Dendritic cell treated with granulocyte-macrophage colony-stimulating factor and Interleukin-4, amounts not matched to agents 40 ng/mL and 50 ng/mL, for 4 days (primary cell): ENCODE data around the gene RELN.

Experiments
- H3K27ac Mint-ChIP-seq: one replicate; pipeline ENCODE4 v1.8.0; 2022; ENCODE audit warnings: mild to moderate bottlenecking, mixed read lengths
- H3K27me3 Mint-ChIP-seq: one replicate; pipeline ENCODE4 v1.8.0; 2022; ENCODE audit warnings: mild to moderate bottlenecking, mixed read lengths
- H3K36me3 Mint-ChIP-seq: one replicate; pipeline ENCODE4 v1.8.0; 2022; ENCODE audit warnings: low read depth, mixed read lengths
- H3K4me1 Mint-ChIP-seq: one replicate; pipeline ENCODE4 v1.8.0; 2022; ENCODE audit warnings: low read depth, mixed read lengths
- H3K4me3 Mint-ChIP-seq: one replicate; pipeline ENCODE4 v1.8.0; 2022; ENCODE audit warnings: mild to moderate bottlenecking, moderate library complexity, mixed read lengths
- H3K9me3 Mint-ChIP-seq: one replicate; pipeline ENCODE4 v1.8.0; 2022; ENCODE audit warnings: mixed read lengths
- intact Hi-C: fragments of 100-400 bp; cut with micrococcal nuclease; formaldehyde crosslinking; loops from one replicate; pipeline ENCODE4 v1.15.0; 2022

RELN gene

GRCh38 chr7:103879928-103880600 is 109.4 kb downstream of the RELN start:
- Mint-ChIP-seq H3K4me3 (no peak overlapping the region), H3K27ac (no peak overlapping the region), H3K36me3 (no peaks in the 10 kb centered on the region), H3K27me3 (no peaks in the 10 kb centered on the region), H3K9me3 (peaks cover 8% of the 10 kb centered on the region), H3K4me1 (no peaks in the 10 kb centered on the region)
- intact Hi-C loops: no loop called here

GRCh38 chr7:103879411-103879810 is 110.0 kb downstream of the RELN start:
- intact Hi-C loops: no loop called here
- Mint-ChIP-seq H3K9me3 (peaks cover 7% of the 10 kb centered on the region), H3K4me3 (no peak overlapping the region), H3K27ac (no peak overlapping the region), H3K27me3 (no peaks in the 10 kb centered on the region), H3K36me3 (no peaks in the 10 kb centered on the region), H3K4me1 (no peaks in the 10 kb centered on the region)

GRCh38 chr7:103877565-103877964 is 111.9 kb downstream of the RELN start:
- H3K9me3 Mint-ChIP-seq: no peaks in the 10 kb centered on the region
- no peaks in the 10 kb centered on the region for H3K4me1 Mint-ChIP-seq
- no peaks in the 10 kb centered on the region for H3K27me3 Mint-ChIP-seq
- H3K4me3 Mint-ChIP-seq: no peak overlapping the region
- H3K27ac Mint-ChIP-seq: no peak overlapping the region
- H3K36me3 Mint-ChIP-seq: no peaks in the 10 kb centered on the region
- intact Hi-C loops: no loop called here

GRCh38 chr7:103875718-103876117 is 113.7 kb downstream of the RELN start:
- no peaks in the 10 kb centered on the region for H3K4me1 Mint-ChIP-seq
- no peaks in the 10 kb centered on the region for H3K36me3 Mint-ChIP-seq
- H3K27ac Mint-ChIP-seq: no peak overlapping the region
- H3K27me3 Mint-ChIP-seq: no peaks in the 10 kb centered on the region
- intact Hi-C loops: no loop called here
- H3K4me3 Mint-ChIP-seq: no peak overlapping the region
- H3K9me3 Mint-ChIP-seq: no peaks in the 10 kb centered on the region

GRCh38 chr7:103871473-103871872 is 118.0 kb downstream of the RELN start:
- no peak overlapping the region for H3K27ac Mint-ChIP-seq

GRCh38 chr7:103870664-103871063 is 118.8 kb downstream of the RELN start:
- no peak overlapping the region for H3K4me3 Mint-ChIP-seq
- no peak overlapping the region for H3K27ac Mint-ChIP-seq
- no peaks in the 10 kb centered on the region for H3K4me1 Mint-ChIP-seq
- H3K9me3 Mint-ChIP-seq: no peaks in the 10 kb centered on the region
- intact Hi-C loops: no loop called here
- no peaks in the 10 kb centered on the region for H3K36me3 Mint-ChIP-seq
- no peaks in the 10 kb centered on the region for H3K27me3 Mint-ChIP-seq

More at GRCh38 chr7:103871473-103871872, 118.0 kb downstream of the RELN start:
- no peaks in the 10 kb centered on the region for H3K36me3 Mint-ChIP-seq
- no peaks in the 10 kb centered on the region for H3K9me3 Mint-ChIP-seq
- no peak overlapping the region for H3K4me3 Mint-ChIP-seq
- no peaks in the 10 kb centered on the region for H3K4me1 Mint-ChIP-seq
- intact Hi-C loops: no loop called here
- H3K27me3 Mint-ChIP-seq: no peaks in the 10 kb centered on the region

GRCh38 chr7:103867874-103868273 is 121.6 kb downstream of the RELN start:
- no peak overlapping the region for H3K27ac Mint-ChIP-seq
- no peaks in the 10 kb centered on the region for H3K36me3 Mint-ChIP-seq
- H3K9me3 Mint-ChIP-seq: no peaks in the 10 kb centered on the region
- intact Hi-C loops: no loop called here
- no peaks in the 10 kb centered on the region for H3K4me1 Mint-ChIP-seq
- no peak overlapping the region for H3K4me3 Mint-ChIP-seq
- H3K27me3 Mint-ChIP-seq: no peaks in the 10 kb centered on the region

- Mint-ChIP-seq H3K27me3 (no peaks in the 10 kb centered on the region), H3K4me1 (no peaks in the 10 kb centered on the region)
- intact Hi-C loops: no loop called here
Observed at GRCh38 chr7:103866919-103867318, 122.5 kb downstream of the RELN start.

GRCh38 chr7:103865442-103865841 is 124.0 kb downstream of the RELN start:
- Mint-ChIP-seq H3K27me3 (no peaks in the 10 kb centered on the region), H3K4me3 (no peak overlapping the region), H3K9me3 (no peaks in the 10 kb centered on the region), H3K36me3 (no peaks in the 10 kb centered on the region), H3K27ac (no peak overlapping the region), H3K4me1 (no peaks in the 10 kb centered on the region)
- intact Hi-C loops: no loop called here

More at GRCh38 chr7:103866919-103867318, 122.5 kb downstream of the RELN start:
- Mint-ChIP-seq H3K4me3 (no peak overlapping the region), H3K27ac (no peak overlapping the region), H3K36me3 (no peaks in the 10 kb centered on the region), H3K9me3 (no peaks in the 10 kb centered on the region)

- H3K27ac Mint-ChIP-seq: no peak overlapping the region
- H3K36me3 Mint-ChIP-seq: no peaks in the 10 kb centered on the region
- intact Hi-C loops: no loop called here
- no peak overlapping the region for H3K4me3 Mint-ChIP-seq
- H3K27me3 Mint-ChIP-seq: no peaks in the 10 kb centered on the region
- H3K9me3 Mint-ChIP-seq: no peaks in the 10 kb centered on the region
- H3K4me1 Mint-ChIP-seq: no peaks in the 10 kb centered on the region
Observed at GRCh38 chr7:103862302-103863035, 127.0 kb downstream of the RELN start.

- no peaks in the 10 kb centered on the region for H3K4me1 Mint-ChIP-seq
- H3K27ac Mint-ChIP-seq: no peak overlapping the region
- H3K36me3 Mint-ChIP-seq: no peaks in the 10 kb centered on the region
- no peaks in the 10 kb centered on the region for H3K9me3 Mint-ChIP-seq
- no peaks in the 10 kb centered on the region for H3K27me3 Mint-ChIP-seq
- no peak overlapping the region for H3K4me3 Mint-ChIP-seq
- intact Hi-C loops: no loop called here
Observed at GRCh38 chr7:103859709-103860108, 129.7 kb downstream of the RELN start.

- no peaks in the 10 kb centered on the region for H3K27me3 Mint-ChIP-seq
Observed at GRCh38 chr7:103857435-103857834, 132.0 kb downstream of the RELN start.

GRCh38 chr7:103856929-103857328 is 132.5 kb downstream of the RELN start:
- H3K4me3 Mint-ChIP-seq: no peak overlapping the region

More at GRCh38 chr7:103857435-103857834, 132.0 kb downstream of the RELN start:
- no peak overlapping the region for H3K4me3 Mint-ChIP-seq
- H3K36me3 Mint-ChIP-seq: no peaks in the 10 kb centered on the region
- no peaks in the 10 kb centered on the region for H3K4me1 Mint-ChIP-seq
- intact Hi-C loops: no loop called here
- H3K9me3 Mint-ChIP-seq: no peaks in the 10 kb centered on the region
- H3K27ac Mint-ChIP-seq: no peak overlapping the region

GRCh38 chr7:103855671-103856070 is 133.8 kb downstream of the RELN start:
- no peaks in the 10 kb centered on the region for H3K36me3 Mint-ChIP-seq
- no peak overlapping the region for H3K27ac Mint-ChIP-seq
- peaks cover 9% of the 10 kb centered on the region for H3K9me3 Mint-ChIP-seq
- intact Hi-C loops: no loop called here
- no peak overlapping the region for H3K4me3 Mint-ChIP-seq
- H3K4me1 Mint-ChIP-seq: no peaks in the 10 kb centered on the region
- H3K27me3 Mint-ChIP-seq: no peaks in the 10 kb centered on the region

More at GRCh38 chr7:103856929-103857328, 132.5 kb downstream of the RELN start:
- Mint-ChIP-seq H3K4me1 (no peaks in the 10 kb centered on the region), H3K36me3 (no peaks in the 10 kb centered on the region), H3K27ac (no peak overlapping the region), H3K9me3 (no peaks in the 10 kb centered on the region), H3K27me3 (no peaks in the 10 kb centered on the region)
- intact Hi-C loops: no loop called here
